ENCODE data around the gene IL1RAPL2. TPM values are rescaled to one million over a fixed set of nuclear protein-coding genes. Genes with fewer than 3 reads are reported as not detected.

The IL1RAPL2 gene
- total and polyA plus RNA-seq, 2 of the 4 experiments (the other 2 are of a cell fraction) = 0.03 TPM; not detected in 1

DNA sequence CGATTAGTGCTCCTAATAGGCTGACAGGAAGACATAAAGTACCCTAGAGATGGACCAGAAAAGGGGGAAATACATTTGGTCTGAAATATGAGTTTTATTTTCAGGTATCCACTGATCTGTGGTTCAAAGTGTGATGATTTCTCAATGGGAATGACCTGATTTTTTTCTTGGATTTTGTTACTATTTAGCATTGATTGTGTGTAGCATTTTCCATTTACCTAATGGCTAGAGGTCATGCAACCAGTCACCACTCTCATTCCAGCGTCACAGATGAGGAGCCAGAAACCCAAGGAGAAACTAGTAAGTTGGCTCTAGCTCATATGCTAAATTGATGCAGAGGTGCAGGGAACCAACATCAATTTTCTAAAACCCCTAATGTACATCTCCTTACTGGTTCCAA, 118.1 kb downstream of the IL1RAPL2 start:
- Histone ChIP-seq H2BK120ac (ENCODE audit: low read depth, low read length) (no peak overlapping the region), H4K91ac (ENCODE audit: insufficient read depth, low read depth, low read length) (no peak overlapping the region), H2BK5ac (ENCODE audit: low read depth, low read length, poor library complexity, severe bottlenecking) (no peak overlapping the region), H3K9me3 (ENCODE audit: control insufficient read depth, insufficient read depth, low read length) (peaks cover 2% of the 10 kb centered on the region; the same call in 1 of the 2 replicates), H3K4me2 (ENCODE audit: low read depth, low read length) (no peak overlapping the region), H2BK15ac (ENCODE audit: low read depth, low read length) (no peak overlapping the region), H3K79me1 (ENCODE audit: low read depth in 1 of 2, low read length in 2 of 2) (no peaks in the 10 kb centered on the region), H3K4ac (ENCODE audit: low read depth, low read length) (no peak overlapping the region), H4K8ac (ENCODE audit: low read depth in 2 of 2, low read length in 2 of 2) (no peak overlapping the region), H3K4me1 (ENCODE audit: control insufficient read depth, insufficient read depth, low read length) (no peaks in the 10 kb centered on the region), H3K36me3 (ENCODE audit: control insufficient read depth, insufficient read depth, low read length) (no peaks in the 10 kb centered on the region), H3K23ac (ENCODE audit: low read depth, low read length) (no peak overlapping the region), H2AK9ac (replicated peaks; ENCODE audit: low read depth, low read length, poor library complexity) (no peak overlapping the region), H3K27me3 (ENCODE audit: control insufficient read depth, insufficient read depth, low read length) (no peaks in the 10 kb centered on the region; the same call in 1 of the 2 replicates), H3K14ac (replicated peaks; ENCODE audit: low read depth, low read length) (no peak overlapping the region), H3K9ac (ENCODE audit: low read depth, low read length) (no peak overlapping the region), H3K56ac (ENCODE audit: extremely low read depth, insufficient read depth, low read length) (no peak overlapping the region), H2AK5ac (ENCODE audit: low read depth, low read length) (no peak overlapping the region), H3K27ac (ENCODE audit: insufficient read depth, low read length) (no peak overlapping the region), H2BK20ac (ENCODE audit: low read depth, low read length) (no peak overlapping the region), H2AFZ (replicated peaks; ENCODE audit: low read length, poor library complexity) (no peak overlapping the region), H3K9me1 (ENCODE audit: insufficient read depth, low read length) (no peaks in the 10 kb centered on the region), H3K4me3 (ENCODE audit: insufficient read depth, low read depth, low read length) (no peak overlapping the region), H4K5ac (ENCODE audit: low read depth, low read length) (no peak overlapping the region), H4K20me1 (ENCODE audit: insufficient read depth, low read length) (no peaks in the 10 kb centered on the region), H3K18ac (ENCODE audit: low read depth, low read length) (no peak overlapping the region)
- TF ChIP-seq, protein P1, sequence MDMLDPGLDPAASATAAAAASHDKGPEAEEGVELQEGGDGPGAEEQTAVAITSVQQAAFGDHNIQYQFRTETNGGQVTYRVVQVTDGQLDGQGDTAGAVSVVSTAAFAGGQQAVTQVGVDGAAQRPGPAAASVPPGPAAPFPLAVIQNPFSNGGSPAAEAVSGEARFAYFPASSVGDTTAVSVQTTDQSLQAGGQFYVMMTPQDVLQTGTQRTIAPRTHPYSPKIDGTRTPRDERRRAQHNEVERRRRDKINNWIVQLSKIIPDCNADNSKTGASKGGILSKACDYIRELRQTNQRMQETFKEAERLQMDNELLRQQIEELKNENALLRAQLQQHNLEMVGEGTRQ (IDR thresholded peaks at IDR 0.05; ENCODE audit: low read depth, low read length) = no peak
- no peak for TF ChIP-seq SMC3 (IDR thresholded peaks at IDR 0.05; ENCODE audit: low read depth, low read length)
- TF ChIP-seq, protein P2, sequence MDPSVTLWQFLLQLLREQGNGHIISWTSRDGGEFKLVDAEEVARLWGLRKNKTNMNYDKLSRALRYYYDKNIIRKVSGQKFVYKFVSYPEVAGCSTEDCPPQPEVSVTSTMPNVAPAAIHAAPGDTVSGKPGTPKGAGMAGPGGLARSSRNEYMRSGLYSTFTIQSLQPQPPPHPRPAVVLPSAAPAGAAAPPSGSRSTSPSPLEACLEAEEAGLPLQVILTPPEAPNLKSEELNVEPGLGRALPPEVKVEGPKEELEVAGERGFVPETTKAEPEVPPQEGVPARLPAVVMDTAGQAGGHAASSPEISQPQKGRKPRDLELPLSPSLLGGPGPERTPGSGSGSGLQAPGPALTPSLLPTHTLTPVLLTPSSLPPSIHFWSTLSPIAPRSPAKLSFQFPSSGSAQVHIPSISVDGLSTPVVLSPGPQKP (IDR thresholded peaks at IDR 0.05; ENCODE audit: borderline replicate concordance, low read depth, low read length) = no peak
- TF ChIP-seq MAZ (IDR thresholded peaks at IDR 0.05; ENCODE audit: borderline replicate concordance, low read depth, low read length) = no peak
- TF ChIP-seq POLR2A (IDR thresholded peaks at IDR 0.05; ENCODE audit: low read depth, low read length) = no peak
- no peak for TF ChIP-seq MAFK (IDR thresholded peaks at IDR 0.05; ENCODE audit: low read depth, low read length)
- no peak for TF ChIP-seq BHLHE40 (IDR thresholded peaks at IDR 0.05; ENCODE audit: low read depth, low read length)
- TF ChIP-seq, protein P3, sequence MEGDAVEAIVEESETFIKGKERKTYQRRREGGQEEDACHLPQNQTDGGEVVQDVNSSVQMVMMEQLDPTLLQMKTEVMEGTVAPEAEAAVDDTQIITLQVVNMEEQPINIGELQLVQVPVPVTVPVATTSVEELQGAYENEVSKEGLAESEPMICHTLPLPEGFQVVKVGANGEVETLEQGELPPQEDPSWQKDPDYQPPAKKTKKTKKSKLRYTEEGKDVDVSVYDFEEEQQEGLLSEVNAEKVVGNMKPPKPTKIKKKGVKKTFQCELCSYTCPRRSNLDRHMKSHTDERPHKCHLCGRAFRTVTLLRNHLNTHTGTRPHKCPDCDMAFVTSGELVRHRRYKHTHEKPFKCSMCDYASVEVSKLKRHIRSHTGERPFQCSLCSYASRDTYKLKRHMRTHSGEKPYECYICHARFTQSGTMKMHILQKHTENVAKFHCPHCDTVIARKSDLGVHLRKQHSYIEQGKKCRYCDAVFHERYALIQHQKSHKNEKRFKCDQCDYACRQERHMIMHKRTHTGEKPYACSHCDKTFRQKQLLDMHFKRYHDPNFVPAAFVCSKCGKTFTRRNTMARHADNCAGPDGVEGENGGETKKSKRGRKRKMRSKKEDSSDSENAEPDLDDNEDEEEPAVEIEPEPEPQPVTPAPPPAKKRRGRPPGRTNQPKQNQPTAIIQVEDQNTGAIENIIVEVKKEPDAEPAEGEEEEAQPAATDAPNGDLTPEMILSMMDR (conservative IDR thresholded peaks at IDR 0.05; ENCODE audit: low read depth, low read length) = no peak
- TF ChIP-seq RAD21 (IDR thresholded peaks at IDR 0.05; ENCODE audit: low read length) = no peak
- TF ChIP-seq CHD1 (IDR thresholded peaks at IDR 0.05; ENCODE audit: low read depth, low read length) = no peak
- no peak for TF ChIP-seq RFX5 (IDR thresholded peaks at IDR 0.05; ENCODE audit: low read depth, low read length)
- TF ChIP-seq MXI1 (IDR thresholded peaks at IDR 0.05; ENCODE audit: borderline replicate concordance, low read depth, low read length) = no peak
- no peak for TF ChIP-seq RCOR1 (IDR thresholded peaks at IDR 0.05; ENCODE audit: insufficient replicate concordance, low read length)
- TF ChIP-seq FOS (IDR thresholded peaks at IDR 0.05; ENCODE audit: low read depth, low read length) = no peak
- TF ChIP-seq CEBPB (IDR thresholded peaks at IDR 0.05; ENCODE audit: low read depth, low read length) = no peak
- in situ Hi-C loops (cut with MboI; ENCODE audit: low sequenced_read_pairs) = no loop called here
- ATAC-seq (ENCODE audit: low read depth) (no peak), DNase-seq (no peak)
- ChIA-PET CTCF (no interaction called here), POLR2A (ENCODE audit: unreplicated experiment) (no interaction called here)
- BruUV-seq (replicated peaks) = no TSS peak
- intact Hi-C loops (cut with micrococcal nuclease) = no loop called here
- dilution Hi-C loops (cut with HindIII; ENCODE audit: low sequenced_read_pairs, unreplicated experiment) = no loop called here
- WGBS, 2 experiments (ENCODE audit: extremely low coverage in 2 of 2, insufficient read length in 1 of 2) = no CpG with 5 or more reads among the region's 2 CpGs
